Muscle of back (tissue), 11 donors: Measurements from ENCODE around the gene LILRA6. TPM values are rescaled to one million over a fixed set of nuclear protein-coding genes. Genes with fewer than 3 reads are reported as not detected.
"Not testable (repeated sequence)": the region's sequence is repeated elsewhere in the genome, so short reads cannot be mapped to it uniquely, and the experiment has no call there.

Experiments used
- DNase-seq, 3 donors: peaks; one replicate each; pipeline versions ENCODE4 v3.0.0 to v3.0.0-alpha.2; 2013
- polyA plus RNA-seq, 10 donors: library from polyadenylated mRNA; unstranded; fragments of 120-200 nt; gene quantifications; one replicate each; pipeline ENCODE4 v1.2.1, GENCODE V29; 2013; ENCODE audit not compliant: insufficient read length in 10 of 10

Gene LILRA6
- polyA plus RNA-seq, 10 donors, result 1.1 to 2.6 (median 1.5) TPM

- DNase-seq, result peak; percentile 27 to 69 (median 54)
These were observed 23.5 kb upstream of the LILRA6 start for GRCh38 chr19:54266133-54266532.

- no peak for DNase-seq
These were observed 19.9 kb upstream of the LILRA6 start for GRCh38 chr19:54262470-54262869.

- no peak for DNase-seq
These were observed 19.5 kb upstream of the LILRA6 start for GRCh38 chr19:54262066-54262465.

- no peak for DNase-seq
These were observed 14.5 kb upstream of the LILRA6 start, which contains the start of gene LILRB5 for GRCh38 chr19:54257116-54257480. TSS of gene LILRB5 (minus strand) at chr19:54257273. CDS start at chr19:54257193, 80 bp downstream.

- no peak for DNase-seq
These were observed 13.9 kb upstream of the LILRA6 start for GRCh38 chr19:54256250-54257115.

- DNase-seq, result no peak
These were observed 12.7 kb upstream of the LILRA6 start for GRCh38 chr19:54255105-54255775.

GRCh38 chr19:54254195-54254906 lies 11.8 kb upstream of the LILRA6 start:
- DNase-seq, result no peak

GRCh38 chr19:54253331-54254194 lies 11.0 kb upstream of the LILRA6 start:
- no peak for DNase-seq

GRCh38 chr19:54252845-54253244 lies 10.3 kb upstream of the LILRA6 start:
- DNase-seq, result no peak

GRCh38 chr19:54252243-54252642 lies 9.7 kb upstream of the LILRA6 start:
- no peak for DNase-seq

GRCh38 chr19:54248016-54248601 lies 5.5 kb upstream of the LILRA6 start:
- DNase-seq, result peak; percentile 13 to 52 (median 34)

GRCh38 chr19:54247106-54247930 lies 4.7 kb upstream of the LILRA6 start:
- DNase-seq, result no peak

GRCh38 chr19:54245936-54246335 lies 3.3 kb upstream of the LILRA6 start:
- DNase-seq, result no peak

GRCh38 chr19:54243809-54244208 lies 1.2 kb upstream of the LILRA6 start:
- DNase-seq, result not testable (repeated sequence)

GRCh38 chr19:54242234-54242633 lies 356 bp downstream of the LILRA6 start:
- not testable (repeated sequence) for DNase-seq

- DNase-seq, result not testable (repeated sequence)
These were observed 1.9 kb downstream of the LILRA6 start for GRCh38 chr19:54240372-54241336.

- not testable (repeated sequence) for DNase-seq
These were observed 2.9 kb downstream of the LILRA6 start for GRCh38 chr19:54239491-54240371.

- DNase-seq, result no peak
These were observed 8.6 kb downstream of the LILRA6 start for GRCh38 chr19:54233941-54234340.
